Measurements from ENCODE around the gene YAP1. TPM values are rescaled to one million over a fixed set of nuclear protein-coding genes. Genes with fewer than 3 reads are reported as not detected.

The YAP1 gene
- total and polyA plus RNA-seq, 2 of the 4 experiments (the other 2 are of a cell fraction): 121 to 251 TPM

DNA sequence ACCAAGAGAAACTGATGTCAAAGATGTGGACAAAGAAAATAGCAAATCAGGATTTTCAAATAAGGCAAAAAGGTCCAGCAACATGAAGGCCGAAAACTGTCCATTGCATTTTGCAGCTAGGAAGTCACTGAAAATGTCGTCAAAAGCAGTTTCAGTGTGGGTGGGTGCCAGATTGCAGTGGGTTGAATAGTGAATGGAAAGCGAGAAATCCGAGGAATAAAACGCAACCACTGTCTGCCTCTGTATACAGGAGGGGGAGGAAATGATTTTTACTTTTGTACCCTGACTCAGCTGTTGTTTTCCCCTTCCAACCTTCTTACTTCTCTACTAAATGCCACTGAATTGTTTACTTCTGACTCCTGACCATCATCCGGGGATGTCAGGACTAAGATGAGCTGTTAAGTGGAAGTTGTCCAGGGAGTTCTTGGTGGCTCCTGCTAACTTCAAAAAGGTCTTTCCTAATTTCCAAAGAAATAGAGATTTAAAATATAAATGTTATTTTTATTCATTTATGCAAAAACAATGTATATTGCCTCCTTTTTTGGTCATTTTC lies 142.2 kb downstream of the YAP1 start (continued):
- TF ChIP-seq NFE2L2 (IDR thresholded peaks at IDR 0.05; ENCODE audit: low read depth, low read length): no peak

- Histone ChIP-seq H3K56ac (ENCODE audit: extremely low read depth, insufficient read depth, low read length) (no peak overlapping the region), H2BK120ac (ENCODE audit: low read depth, low read length) (peak overlapping the region; percentile 66), H2AK5ac (ENCODE audit: low read depth, low read length) (peak overlapping the region; percentile 57; the same call in 1 of the 2 replicates), H4K5ac (ENCODE audit: low read depth, low read length) (peak overlapping the region; percentile 40; the same call in 1 of the 2 replicates), H3K9me3 (ENCODE audit: control insufficient read depth, insufficient read depth, low read length) (no peaks in the 10 kb centered on the region), H3K23ac (ENCODE audit: low read depth, low read length) (no peak overlapping the region), H2BK5ac (ENCODE audit: low read depth, low read length, poor library complexity, severe bottlenecking) (peak overlapping the region; percentile 49), H3K14ac (replicated peaks; ENCODE audit: low read depth, low read length) (peak overlapping the region; percentile 73), H2AK9ac (replicated peaks; ENCODE audit: low read depth, low read length, poor library complexity) (no peak overlapping the region), H3K27ac (ENCODE audit: insufficient read depth, low read length) (no peak overlapping the region), H3K4ac (ENCODE audit: low read depth, low read length) (peak overlapping the region; percentile 62), H2BK20ac (ENCODE audit: low read depth, low read length) (peak overlapping the region; percentile 38; the same call in 1 of the 2 replicates), H3K9me1 (ENCODE audit: insufficient read depth, low read length) (peaks cover 6% of the 10 kb centered on the region), H3K27me3 (ENCODE audit: control insufficient read depth, insufficient read depth, low read length) (no peaks in the 10 kb centered on the region), H3K4me3 (ENCODE audit: insufficient read depth, low read depth, low read length) (no peak overlapping the region), H4K20me1 (ENCODE audit: insufficient read depth, low read length) (no peaks in the 10 kb centered on the region), H3K4me2 (ENCODE audit: low read depth, low read length) (no peak overlapping the region), H3K9ac (ENCODE audit: low read depth, low read length) (no peak overlapping the region), H3K4me1 (ENCODE audit: control insufficient read depth, insufficient read depth, low read length) (peaks cover 6% of the 10 kb centered on the region), H3K18ac (ENCODE audit: low read depth, low read length) (peak overlapping the region; percentile 28; the same call in 1 of the 2 replicates), H4K91ac (ENCODE audit: insufficient read depth, low read depth, low read length) (no peak overlapping the region), H3K36me3 (ENCODE audit: control insufficient read depth, insufficient read depth, low read length) (no peaks in the 10 kb centered on the region), H2BK15ac (ENCODE audit: low read depth, low read length) (peak overlapping the region; percentile 0; the same call in 1 of the 3 replicates), H4K8ac (ENCODE audit: low read depth in 2 of 2, low read length in 2 of 2) (peak overlapping the region in 1 of 2 experiments; percentile 65; a peak in 2 of 4 replicates), H2AFZ (replicated peaks; ENCODE audit: low read length, poor library complexity) (peak overlapping the region; percentile 67), H3K79me1 (ENCODE audit: low read depth in 1 of 2, low read length in 2 of 2) (no peaks in the 10 kb centered on the region)
- no CpG with 5 or more reads among the region's 3 CpGs for WGBS, 2 experiments (ENCODE audit: extremely low coverage in 2 of 2, insufficient read length in 1 of 2)
- dilution Hi-C loops (cut with HindIII; ENCODE audit: low sequenced_read_pairs, unreplicated experiment) (no loop called here), intact Hi-C loops (cut with micrococcal nuclease) (no loop called here), in situ Hi-C loops (cut with MboI; ENCODE audit: low sequenced_read_pairs) (no loop called here)
- DNase-seq (no peak), ATAC-seq (ENCODE audit: low read depth) (no peak)
- BruUV-seq (replicated peaks): no TSS peak
- ChIA-PET POLR2A (ENCODE audit: unreplicated experiment) (no interaction called here), CTCF (interaction anchor here (0.6 to 1.2 kb wide), 3 partner anchors 75 to 338 kb away, joined by 3 read pairs; partner anchors contain the start of gene CEP126)
- TF ChIP-seq CEBPB (IDR thresholded peaks at IDR 0.05; ENCODE audit: low read depth, low read length) (no peak), POLR2A (IDR thresholded peaks at IDR 0.05; ENCODE audit: low read depth, low read length) (no peak), FOS (IDR thresholded peaks at IDR 0.05; ENCODE audit: low read depth, low read length) (no peak), SMC3 (IDR thresholded peaks at IDR 0.05; ENCODE audit: low read depth, low read length) (no peak), RFX5 (IDR thresholded peaks at IDR 0.05; ENCODE audit: low read depth, low read length) (no peak), RCOR1 (IDR thresholded peaks at IDR 0.05; ENCODE audit: insufficient replicate concordance, low read length) (no peak), BHLHE40 (IDR thresholded peaks at IDR 0.05; ENCODE audit: low read depth, low read length) (no peak), RAD21 (IDR thresholded peaks at IDR 0.05; ENCODE audit: low read length) (no peak), NFE2L2 (IDR thresholded peaks at IDR 0.05; ENCODE audit: low read depth, low read length) (no peak)
- TF ChIP-seq, protein P1, sequence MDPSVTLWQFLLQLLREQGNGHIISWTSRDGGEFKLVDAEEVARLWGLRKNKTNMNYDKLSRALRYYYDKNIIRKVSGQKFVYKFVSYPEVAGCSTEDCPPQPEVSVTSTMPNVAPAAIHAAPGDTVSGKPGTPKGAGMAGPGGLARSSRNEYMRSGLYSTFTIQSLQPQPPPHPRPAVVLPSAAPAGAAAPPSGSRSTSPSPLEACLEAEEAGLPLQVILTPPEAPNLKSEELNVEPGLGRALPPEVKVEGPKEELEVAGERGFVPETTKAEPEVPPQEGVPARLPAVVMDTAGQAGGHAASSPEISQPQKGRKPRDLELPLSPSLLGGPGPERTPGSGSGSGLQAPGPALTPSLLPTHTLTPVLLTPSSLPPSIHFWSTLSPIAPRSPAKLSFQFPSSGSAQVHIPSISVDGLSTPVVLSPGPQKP (IDR thresholded peaks at IDR 0.05; ENCODE audit: borderline replicate concordance, low read depth, low read length): no peak
- TF ChIP-seq, protein P2, sequence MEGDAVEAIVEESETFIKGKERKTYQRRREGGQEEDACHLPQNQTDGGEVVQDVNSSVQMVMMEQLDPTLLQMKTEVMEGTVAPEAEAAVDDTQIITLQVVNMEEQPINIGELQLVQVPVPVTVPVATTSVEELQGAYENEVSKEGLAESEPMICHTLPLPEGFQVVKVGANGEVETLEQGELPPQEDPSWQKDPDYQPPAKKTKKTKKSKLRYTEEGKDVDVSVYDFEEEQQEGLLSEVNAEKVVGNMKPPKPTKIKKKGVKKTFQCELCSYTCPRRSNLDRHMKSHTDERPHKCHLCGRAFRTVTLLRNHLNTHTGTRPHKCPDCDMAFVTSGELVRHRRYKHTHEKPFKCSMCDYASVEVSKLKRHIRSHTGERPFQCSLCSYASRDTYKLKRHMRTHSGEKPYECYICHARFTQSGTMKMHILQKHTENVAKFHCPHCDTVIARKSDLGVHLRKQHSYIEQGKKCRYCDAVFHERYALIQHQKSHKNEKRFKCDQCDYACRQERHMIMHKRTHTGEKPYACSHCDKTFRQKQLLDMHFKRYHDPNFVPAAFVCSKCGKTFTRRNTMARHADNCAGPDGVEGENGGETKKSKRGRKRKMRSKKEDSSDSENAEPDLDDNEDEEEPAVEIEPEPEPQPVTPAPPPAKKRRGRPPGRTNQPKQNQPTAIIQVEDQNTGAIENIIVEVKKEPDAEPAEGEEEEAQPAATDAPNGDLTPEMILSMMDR (conservative IDR thresholded peaks at IDR 0.05; ENCODE audit: low read depth, low read length): no peak
- TF ChIP-seq, protein P3, sequence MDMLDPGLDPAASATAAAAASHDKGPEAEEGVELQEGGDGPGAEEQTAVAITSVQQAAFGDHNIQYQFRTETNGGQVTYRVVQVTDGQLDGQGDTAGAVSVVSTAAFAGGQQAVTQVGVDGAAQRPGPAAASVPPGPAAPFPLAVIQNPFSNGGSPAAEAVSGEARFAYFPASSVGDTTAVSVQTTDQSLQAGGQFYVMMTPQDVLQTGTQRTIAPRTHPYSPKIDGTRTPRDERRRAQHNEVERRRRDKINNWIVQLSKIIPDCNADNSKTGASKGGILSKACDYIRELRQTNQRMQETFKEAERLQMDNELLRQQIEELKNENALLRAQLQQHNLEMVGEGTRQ (IDR thresholded peaks at IDR 0.05; ENCODE audit: low read depth, low read length): no peak
Observed at GRCh38 chr11:102253020-102253715, 142.9 kb downstream of the YAP1 start.
